SK-N-SH treated with all-trans-retinoic acid at 6 μM for 48 hours (cell line): ENCODE measurements around the gene MAP3K10.

Source experiments
- ATAC-seq: fragments of 200-7000 bp; cut with Tn5 transposase; 3 replicates; pipeline ENCODE4 v1.9.1; 2020; ENCODE audit warnings: mild to moderate bottlenecking, moderate library complexity
- ARNTL ChIP-seq: fragments of 450-650 bp; formaldehyde crosslinking; IDR thresholded peaks from 2 replicates; pipeline ENCODE4 v1.5.0; 2020; ENCODE audit warnings: low read depth, mild to moderate bottlenecking, moderate library complexity, borderline replicate concordance
- BACH2 ChIP-seq: fragments of 250-450 bp; sonication (Bioruptor Pico); IDR thresholded peaks from 2 replicates; pipeline ENCODE4 v1.9.0; 2021; ENCODE audit warnings: mild to moderate bottlenecking, borderline replicate concordance
- CSDC2 ChIP-seq: fragments of 250-450 bp; sonication (Bioruptor Pico); IDR thresholded peaks from 2 replicates; pipeline ENCODE4 v1.5.0; 2020; ENCODE audit warnings: mild to moderate bottlenecking, moderate library complexity
- ESRRG ChIP-seq: fragments of 250-450 bp; sonication (Bioruptor Pico); IDR thresholded peaks from 2 replicates; pipeline ENCODE4 v1.6.1; 2021; ENCODE audit warnings: mild to moderate bottlenecking
- GLIS3 ChIP-seq: fragments of 250-450 bp; sonication (Bioruptor Pico); IDR thresholded peaks from 2 replicates; pipeline ENCODE4 v1.5.0; 2020; ENCODE audit warnings: mild to moderate bottlenecking, moderate library complexity
- ISL1 ChIP-seq: fragments of 250-450 bp; sonication (Bioruptor Pico); IDR thresholded peaks from 2 replicates; pipeline ENCODE4 v2.1.2; 2022; ENCODE audit warnings: mild to moderate bottlenecking, moderate library complexity
- OSR1 ChIP-seq: fragments of 250-450 bp; sonication (Bioruptor Pico); IDR thresholded peaks from 2 replicates; pipeline ENCODE4 v1.8.0; 2022; ENCODE audit warnings: moderate library complexity, mild to moderate bottlenecking, inconsistent platforms
- PPARA ChIP-seq: fragments of 250-450 bp; sonication (Bioruptor Pico); IDR thresholded peaks from 2 replicates; pipeline ENCODE4 v1.5.0; 2020; ENCODE audit warnings: mild to moderate bottlenecking, borderline replicate concordance
- RARB ChIP-seq: fragments of 250-450 bp; sonication (Bioruptor Pico); IDR thresholded peaks from 2 replicates; pipeline ENCODE4 v1.8.0; 2021; ENCODE audit warnings: mild to moderate bottlenecking, moderate library complexity
- SNAI2 ChIP-seq: fragments of 250-450 bp; sonication (Bioruptor Pico); IDR thresholded peaks from 2 replicates; pipeline ENCODE4 v1.5.0; 2020; ENCODE audit warnings: mild to moderate bottlenecking, moderate library complexity
- TCF4 ChIP-seq: fragments of 250-450 bp; sonication (Bioruptor Pico); IDR thresholded peaks from 2 replicates; pipeline ENCODE4 v1.8.0; 2021; ENCODE audit warnings: mild to moderate bottlenecking, moderate library complexity, borderline replicate concordance
- TOX ChIP-seq: fragments of 250-450 bp; sonication (Bioruptor Pico); IDR thresholded peaks from 2 replicates; pipeline ENCODE4 v1.8.0; 2021; ENCODE audit warnings: mild to moderate bottlenecking, moderate library complexity, borderline replicate concordance
- ZFP3 ChIP-seq: fragments of 250-450 bp; sonication (Bioruptor Pico); IDR thresholded peaks from 2 replicates; pipeline ENCODE4 v1.5.0; 2020; ENCODE audit warnings: mild to moderate bottlenecking, moderate library complexity
- ZNF70 ChIP-seq: fragments of 450-650 bp; formaldehyde crosslinking; IDR thresholded peaks from 2 replicates; pipeline ENCODE4 v1.5.0; 2020; ENCODE audit warnings: mild to moderate bottlenecking, moderate library complexity
- ZNF8 ChIP-seq: fragments of 450-650 bp; formaldehyde crosslinking; IDR thresholded peaks from 2 replicates; pipeline ENCODE4 v1.5.0; 2020; ENCODE audit warnings: mild to moderate bottlenecking, moderate library complexity
- TF ChIP-seq, protein P1 (sequence below): fragments of 250-450 bp; sonication (Bioruptor Pico); IDR thresholded peaks from 2 replicates; pipeline ENCODE4 v1.5.1; 2021; ENCODE audit warnings: mild to moderate bottlenecking, moderate library complexity
- TF ChIP-seq, protein P2 (sequence below): fragments of 250-450 bp; sonication (Bioruptor Pico); IDR thresholded peaks from 2 replicates; pipeline ENCODE4 v1.8.0; 2020; ENCODE audit warnings: mild to moderate bottlenecking, moderate library complexity, borderline replicate concordance
- TF ChIP-seq, protein P3 (sequence below): fragments of 250-450 bp; sonication (Bioruptor Pico); IDR thresholded peaks from 2 replicates; pipeline ENCODE4 v1.5.0; 2020; ENCODE audit warnings: mild to moderate bottlenecking, moderate library complexity
- TF ChIP-seq, protein P4 (sequence below): fragments of 250-450 bp; sonication (Bioruptor Pico); IDR thresholded peaks from 2 replicates; pipeline ENCODE4 v1.5.1; 2020; ENCODE audit warnings: low read depth, mild to moderate bottlenecking, moderate library complexity
- TF ChIP-seq, protein P5 (sequence below): fragments of 250-450 bp; sonication (Bioruptor Pico); IDR thresholded peaks from 2 replicates; pipeline ENCODE4 v1.8.0; 2021; ENCODE audit warnings: low read depth, mild to moderate bottlenecking, moderate library complexity, borderline replicate concordance

Gene MAP3K10

DNA sequence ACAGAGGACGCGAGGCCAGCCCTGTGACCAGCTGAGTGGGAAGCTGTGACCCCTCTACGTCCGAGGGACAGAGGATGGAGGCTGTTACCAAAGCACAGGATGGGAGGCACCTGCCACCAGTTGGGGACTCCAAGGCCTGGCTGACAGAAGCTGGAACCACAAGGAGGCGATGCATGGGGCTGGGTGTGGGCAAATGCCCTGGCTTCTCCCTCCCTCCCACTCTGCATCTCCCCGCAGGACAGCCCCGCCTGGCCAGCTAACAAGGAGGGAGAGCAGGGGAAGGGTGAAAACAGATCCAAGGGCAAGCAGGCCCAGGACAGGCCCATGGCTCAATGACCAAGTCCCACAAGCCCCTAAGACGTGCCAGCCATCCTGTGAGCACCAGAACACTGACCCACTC, 65.3 kb downstream of the MAP3K10 start:
- ATAC-seq = no peak
- TF ChIP-seq SNAI2 (CRISPR knock-in tag) (no peak), ZNF8 (CRISPR knock-in tag) (no peak), BACH2 (CRISPR knock-in tag) (no peak), TCF4 (no peak), RARB (CRISPR knock-in tag) (no peak), OSR1 (CRISPR knock-in tag) (no peak), GLIS3 (CRISPR knock-in tag) (no peak), CSDC2 (no peak), ZNF70 (CRISPR knock-in tag) (no peak), ESRRG (CRISPR knock-in tag) (no peak), ISL1 (CRISPR knock-in tag) (no peak), ARNTL (CRISPR knock-in tag) (no peak), ZFP3 (CRISPR knock-in tag) (no peak)
- TF ChIP-seq, protein P1, sequence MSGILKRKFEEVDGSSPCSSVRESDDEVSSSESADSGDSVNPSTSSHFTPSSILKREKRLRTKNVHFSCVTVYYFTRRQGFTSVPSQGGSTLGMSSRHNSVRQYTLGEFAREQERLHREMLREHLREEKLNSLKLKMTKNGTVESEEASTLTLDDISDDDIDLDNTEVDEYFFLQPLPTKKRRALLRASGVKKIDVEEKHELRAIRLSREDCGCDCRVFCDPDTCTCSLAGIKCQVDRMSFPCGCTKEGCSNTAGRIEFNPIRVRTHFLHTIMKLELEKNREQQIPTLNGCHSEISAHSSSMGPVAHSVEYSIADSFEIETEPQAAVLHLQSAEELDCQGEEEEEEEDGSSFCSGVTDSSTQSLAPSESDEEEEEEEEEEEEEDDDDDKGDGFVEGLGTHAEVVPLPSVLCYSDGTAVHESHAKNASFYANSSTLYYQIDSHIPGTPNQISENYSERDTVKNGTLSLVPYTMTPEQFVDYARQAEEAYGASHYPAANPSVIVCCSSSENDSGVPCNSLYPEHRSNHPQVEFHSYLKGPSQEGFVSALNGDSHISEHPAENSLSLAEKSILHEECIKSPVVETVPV (CRISPR knock-in tag) = no peak
- TF ChIP-seq, protein P2, sequence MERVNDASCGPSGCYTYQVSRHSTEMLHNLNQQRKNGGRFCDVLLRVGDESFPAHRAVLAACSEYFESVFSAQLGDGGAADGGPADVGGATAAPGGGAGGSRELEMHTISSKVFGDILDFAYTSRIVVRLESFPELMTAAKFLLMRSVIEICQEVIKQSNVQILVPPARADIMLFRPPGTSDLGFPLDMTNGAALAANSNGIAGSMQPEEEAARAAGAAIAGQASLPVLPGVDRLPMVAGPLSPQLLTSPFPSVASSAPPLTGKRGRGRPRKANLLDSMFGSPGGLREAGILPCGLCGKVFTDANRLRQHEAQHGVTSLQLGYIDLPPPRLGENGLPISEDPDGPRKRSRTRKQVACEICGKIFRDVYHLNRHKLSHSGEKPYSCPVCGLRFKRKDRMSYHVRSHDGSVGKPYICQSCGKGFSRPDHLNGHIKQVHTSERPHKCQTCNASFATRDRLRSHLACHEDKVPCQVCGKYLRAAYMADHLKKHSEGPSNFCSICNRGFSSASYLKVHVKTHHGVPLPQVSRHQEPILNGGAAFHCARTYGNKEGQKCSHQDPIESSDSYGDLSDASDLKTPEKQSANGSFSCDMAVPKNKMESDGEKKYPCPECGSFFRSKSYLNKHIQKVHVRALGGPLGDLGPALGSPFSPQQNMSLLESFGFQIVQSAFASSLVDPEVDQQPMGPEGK = no peak
- TF ChIP-seq, protein P3, sequence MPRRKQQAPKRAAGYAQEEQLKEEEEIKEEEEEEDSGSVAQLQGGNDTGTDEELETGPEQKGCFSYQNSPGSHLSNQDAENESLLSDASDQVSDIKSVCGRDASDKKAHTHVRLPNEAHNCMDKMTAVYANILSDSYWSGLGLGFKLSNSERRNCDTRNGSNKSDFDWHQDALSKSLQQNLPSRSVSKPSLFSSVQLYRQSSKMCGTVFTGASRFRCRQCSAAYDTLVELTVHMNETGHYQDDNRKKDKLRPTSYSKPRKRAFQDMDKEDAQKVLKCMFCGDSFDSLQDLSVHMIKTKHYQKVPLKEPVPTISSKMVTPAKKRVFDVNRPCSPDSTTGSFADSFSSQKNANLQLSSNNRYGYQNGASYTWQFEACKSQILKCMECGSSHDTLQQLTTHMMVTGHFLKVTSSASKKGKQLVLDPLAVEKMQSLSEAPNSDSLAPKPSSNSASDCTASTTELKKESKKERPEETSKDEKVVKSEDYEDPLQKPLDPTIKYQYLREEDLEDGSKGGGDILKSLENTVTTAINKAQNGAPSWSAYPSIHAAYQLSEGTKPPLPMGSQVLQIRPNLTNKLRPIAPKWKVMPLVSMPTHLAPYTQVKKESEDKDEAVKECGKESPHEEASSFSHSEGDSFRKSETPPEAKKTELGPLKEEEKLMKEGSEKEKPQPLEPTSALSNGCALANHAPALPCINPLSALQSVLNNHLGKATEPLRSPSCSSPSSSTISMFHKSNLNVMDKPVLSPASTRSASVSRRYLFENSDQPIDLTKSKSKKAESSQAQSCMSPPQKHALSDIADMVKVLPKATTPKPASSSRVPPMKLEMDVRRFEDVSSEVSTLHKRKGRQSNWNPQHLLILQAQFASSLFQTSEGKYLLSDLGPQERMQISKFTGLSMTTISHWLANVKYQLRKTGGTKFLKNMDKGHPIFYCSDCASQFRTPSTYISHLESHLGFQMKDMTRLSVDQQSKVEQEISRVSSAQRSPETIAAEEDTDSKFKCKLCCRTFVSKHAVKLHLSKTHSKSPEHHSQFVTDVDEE (CRISPR knock-in tag) = no peak
- TF ChIP-seq, protein P4, sequence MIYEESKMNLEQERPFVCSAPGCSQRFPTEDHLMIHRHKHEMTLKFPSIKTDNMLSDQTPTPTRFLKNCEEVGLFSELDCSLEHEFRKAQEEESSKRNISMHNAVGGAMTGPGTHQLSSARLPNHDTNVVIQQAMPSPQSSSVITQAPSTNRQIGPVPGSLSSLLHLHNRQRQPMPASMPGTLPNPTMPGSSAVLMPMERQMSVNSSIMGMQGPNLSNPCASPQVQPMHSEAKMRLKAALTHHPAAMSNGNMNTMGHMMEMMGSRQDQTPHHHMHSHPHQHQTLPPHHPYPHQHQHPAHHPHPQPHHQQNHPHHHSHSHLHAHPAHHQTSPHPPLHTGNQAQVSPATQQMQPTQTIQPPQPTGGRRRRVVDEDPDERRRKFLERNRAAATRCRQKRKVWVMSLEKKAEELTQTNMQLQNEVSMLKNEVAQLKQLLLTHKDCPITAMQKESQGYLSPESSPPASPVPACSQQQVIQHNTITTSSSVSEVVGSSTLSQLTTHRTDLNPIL (CRISPR knock-in tag) = no peak

DNA sequence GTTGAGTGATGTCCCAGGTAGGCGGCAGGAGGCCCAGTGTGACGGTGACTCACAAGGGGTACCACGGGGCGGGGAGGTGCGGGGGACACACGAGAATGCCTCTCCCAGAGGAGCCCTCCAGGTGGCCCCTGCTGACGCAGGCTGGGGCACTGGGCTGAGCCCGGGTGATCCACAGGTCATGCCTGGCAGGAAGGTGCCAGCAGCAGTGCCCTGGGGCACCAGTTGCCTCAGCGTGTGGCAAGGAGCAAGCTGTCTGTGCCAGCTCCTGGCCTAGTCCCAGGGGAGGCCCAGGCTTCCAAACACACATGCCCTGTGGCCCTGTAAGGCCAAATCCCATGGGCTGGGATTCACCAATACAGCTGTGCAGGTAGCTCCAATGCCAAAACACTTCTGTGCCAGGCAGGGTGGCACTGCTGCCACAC, 65.9 kb downstream of the MAP3K10 start:
- TF ChIP-seq, protein P1 (CRISPR knock-in tag) = no peak
- ATAC-seq = no peak

DNA sequence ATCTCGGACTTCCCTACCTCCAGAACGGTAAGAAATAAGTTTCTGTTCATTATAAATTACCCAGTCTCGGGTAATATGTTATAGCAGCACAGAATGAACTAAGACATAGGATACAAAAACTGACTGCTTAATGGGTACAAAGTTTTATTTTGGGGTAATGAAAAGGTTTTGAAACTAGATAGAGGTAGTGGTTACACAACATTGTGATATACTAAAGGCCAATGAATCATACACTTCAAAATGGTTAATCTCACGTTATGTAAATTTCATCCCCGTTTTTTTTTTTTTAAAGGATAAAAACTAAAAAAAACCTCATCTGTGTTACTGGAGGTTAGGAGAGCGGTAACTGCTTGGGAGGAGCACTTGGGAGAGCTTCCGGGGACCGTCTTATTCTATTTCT, 70.4 kb downstream of the MAP3K10 start:
- no peak for ATAC-seq
- no peak for TF ChIP-seq ZFP3 (CRISPR knock-in tag)
- TF ChIP-seq ZNF70 (CRISPR knock-in tag) = no peak
- no peak for TF ChIP-seq GLIS3 (CRISPR knock-in tag)
- TF ChIP-seq, protein P5, sequence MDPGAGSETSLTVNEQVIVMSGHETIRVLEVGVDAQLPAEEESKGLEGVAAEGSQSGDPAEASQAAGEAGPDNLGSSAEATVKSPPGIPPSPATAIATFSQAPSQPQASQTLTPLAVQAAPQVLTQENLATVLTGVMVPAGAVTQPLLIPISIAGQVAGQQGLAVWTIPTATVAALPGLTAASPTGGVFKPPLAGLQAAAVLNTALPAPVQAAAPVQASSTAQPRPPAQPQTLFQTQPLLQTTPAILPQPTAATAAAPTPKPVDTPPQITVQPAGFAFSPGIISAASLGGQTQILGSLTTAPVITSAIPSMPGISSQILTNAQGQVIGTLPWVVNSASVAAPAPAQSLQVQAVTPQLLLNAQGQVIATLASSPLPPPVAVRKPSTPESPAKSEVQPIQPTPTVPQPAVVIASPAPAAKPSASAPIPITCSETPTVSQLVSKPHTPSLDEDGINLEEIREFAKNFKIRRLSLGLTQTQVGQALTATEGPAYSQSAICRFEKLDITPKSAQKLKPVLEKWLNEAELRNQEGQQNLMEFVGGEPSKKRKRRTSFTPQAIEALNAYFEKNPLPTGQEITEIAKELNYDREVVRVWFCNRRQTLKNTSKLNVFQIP (CRISPR knock-in tag) = no peak
- no peak for TF ChIP-seq PPARA (CRISPR knock-in tag)
- no peak for TF ChIP-seq TCF4
- TF ChIP-seq, protein P4 (CRISPR knock-in tag) = no peak
- no peak for TF ChIP-seq RARB (CRISPR knock-in tag)
- TF ChIP-seq, protein P1 (CRISPR knock-in tag) = no peak
- TF ChIP-seq, protein P3 (CRISPR knock-in tag) = no peak
- TF ChIP-seq ESRRG (CRISPR knock-in tag) = no peak
- TF ChIP-seq OSR1 (CRISPR knock-in tag) = no peak
- TF ChIP-seq TOX (CRISPR knock-in tag) = no peak
